ENCODE measurements around the gene ZNF804A. TPM values are rescaled to one million over a fixed set of nuclear protein-coding genes. Genes with fewer than 3 reads are reported as not detected.
A peak's percentile ranks its signal among the peaks of the same experiment; 100 is the strongest.

Gene ZNF804A
- total RNA-seq, 2 donors from 2014 or later = not detected

- Histone ChIP-seq H3K4me3 (no peak overlapping the region), H3K9me3 (no peaks in the 10 kb centered on the region), H3K4me1 (no peaks in the 10 kb centered on the region), H3K36me3 (replicated peaks in 1 of 2; ENCODE audit: insufficient read depth in 1 of 2, low read depth in 2 of 2) (no peaks in the 10 kb centered on the region), H3K27ac (no peak overlapping the region), H3K27me3 (no peaks in the 10 kb centered on the region)
- intact Hi-C loops (cut with DNase I) = no loop called here
- TF ChIP-seq POLR2A (IDR thresholded peaks at IDR 0.05) = no peak
- TF ChIP-seq CTCF (IDR thresholded peaks at IDR 0.05) = no peak
- ATAC-seq = no peak
- peak in 1 of 4 donors; percentile 9 for DNase-seq
Observed at GRCh38 chr2:184834699-184835397, 236.5 kb downstream of the ZNF804A start.

GRCh38 chr2:184835398-184835715, 237.0 kb downstream of the ZNF804A start:
- intact Hi-C loops (cut with DNase I) = no loop called here
- H3K9me3 ChIP-seq = no peaks in the 10 kb centered on the region
- no peak for DNase-seq
- no peaks in the 10 kb centered on the region for H3K36me3 ChIP-seq (replicated peaks in 1 of 2; ENCODE audit: insufficient read depth in 1 of 2, low read depth in 2 of 2)
- no peaks in the 10 kb centered on the region for H3K4me1 ChIP-seq
- ATAC-seq = no peak
- H3K27me3 ChIP-seq = no peaks in the 10 kb centered on the region
- no peak overlapping the region for H3K4me3 ChIP-seq
- H3K27ac ChIP-seq = no peak overlapping the region
- TF ChIP-seq CTCF (IDR thresholded peaks at IDR 0.05) (no peak), POLR2A (IDR thresholded peaks at IDR 0.05) (no peak)

- Histone ChIP-seq H3K36me3 (replicated peaks in 1 of 2; ENCODE audit: insufficient read depth in 1 of 2, low read depth in 2 of 2) (no peaks in the 10 kb centered on the region), H3K9me3 (no peaks in the 10 kb centered on the region), H3K27me3 (no peaks in the 10 kb centered on the region), H3K27ac (no peak overlapping the region), H3K4me1 (no peaks in the 10 kb centered on the region), H3K4me3 (no peak overlapping the region)
- intact Hi-C loops (cut with DNase I) = no loop called here
- DNase-seq (no peak), ATAC-seq (no peak)
- 12 to 22% methylated on average over 2 of the region's 2 CpGs for WGBS, 2 donors
- TF ChIP-seq CTCF (IDR thresholded peaks at IDR 0.05) = no peak
Observed at GRCh38 chr2:184847331-184847730, 249.0 kb downstream of the ZNF804A start.

GRCh38 chr2:184849516-184849915, 251.2 kb downstream of the ZNF804A start:
- intact Hi-C loops (cut with DNase I) = no loop called here
- H3K4me3 ChIP-seq = no peak overlapping the region
- no peak for DNase-seq
- H3K36me3 ChIP-seq (replicated peaks in 1 of 2; ENCODE audit: insufficient read depth in 1 of 2, low read depth in 2 of 2) = no peaks in the 10 kb centered on the region
- ATAC-seq = no peak
- no peaks in the 10 kb centered on the region for H3K4me1 ChIP-seq
- TF ChIP-seq CTCF (IDR thresholded peaks at IDR 0.05) (no peak), POLR2A (IDR thresholded peaks at IDR 0.05) (no peak)
- H3K27ac ChIP-seq = no peak overlapping the region
- no peaks in the 10 kb centered on the region for H3K9me3 ChIP-seq
- no peaks in the 10 kb centered on the region for H3K27me3 ChIP-seq

GRCh38 chr2:184851576-184851975, 253.2 kb downstream of the ZNF804A start:
- Histone ChIP-seq H3K27ac (no peak overlapping the region), H3K9me3 (no peaks in the 10 kb centered on the region), H3K27me3 (no peaks in the 10 kb centered on the region), H3K4me1 (no peaks in the 10 kb centered on the region), H3K36me3 (replicated peaks in 1 of 2; ENCODE audit: insufficient read depth in 1 of 2, low read depth in 2 of 2) (no peaks in the 10 kb centered on the region), H3K4me3 (no peak overlapping the region)
- WGBS, 2 donors = 64 to 71% methylated on average over 1 of the region's 1 CpG
- intact Hi-C loops (cut with DNase I) = no loop called here
- TF ChIP-seq CTCF (IDR thresholded peaks at IDR 0.05) (no peak), POLR2A (IDR thresholded peaks at IDR 0.05) (no peak)
- DNase-seq (no peak), ATAC-seq (no peak)
